Activated CD8-positive, alpha-beta memory T cell treated with anti-CD3 and anti-CD28 coated beads for 36 hours (primary cell): Measurements from ENCODE around the gene P2RY6. TPM values are rescaled to one million over a fixed set of nuclear protein-coding genes. Genes with fewer than 3 reads are reported as not detected.

ENCODE experiments used
- CTCF ChIA-PET: fragments of 350-600 bp; sonication (Branson Sonifier 250); formaldehyde crosslinking; loops from one replicate; lab custom pipeline; 2021; ENCODE audit warnings: antibody characterized with exemption; lab: Charles Lee
- POLR2A ChIA-PET: fragments of 350-600 bp; sonication (Branson Sonifier 250); formaldehyde crosslinking; loops from one replicate; lab custom pipeline; 2021; ENCODE audit warnings: antibody characterized with exemption; lab: Charles Lee
- total RNA-seq, 2 experiments: library from RNA; stranded (reverse); gene quantifications; one replicate each; pipeline ENCODE4 v1.2.3, GENCODE V29; 2021

Gene P2RY6
- total RNA-seq, 2 experiments from 2014 or later = not detected

DNA sequence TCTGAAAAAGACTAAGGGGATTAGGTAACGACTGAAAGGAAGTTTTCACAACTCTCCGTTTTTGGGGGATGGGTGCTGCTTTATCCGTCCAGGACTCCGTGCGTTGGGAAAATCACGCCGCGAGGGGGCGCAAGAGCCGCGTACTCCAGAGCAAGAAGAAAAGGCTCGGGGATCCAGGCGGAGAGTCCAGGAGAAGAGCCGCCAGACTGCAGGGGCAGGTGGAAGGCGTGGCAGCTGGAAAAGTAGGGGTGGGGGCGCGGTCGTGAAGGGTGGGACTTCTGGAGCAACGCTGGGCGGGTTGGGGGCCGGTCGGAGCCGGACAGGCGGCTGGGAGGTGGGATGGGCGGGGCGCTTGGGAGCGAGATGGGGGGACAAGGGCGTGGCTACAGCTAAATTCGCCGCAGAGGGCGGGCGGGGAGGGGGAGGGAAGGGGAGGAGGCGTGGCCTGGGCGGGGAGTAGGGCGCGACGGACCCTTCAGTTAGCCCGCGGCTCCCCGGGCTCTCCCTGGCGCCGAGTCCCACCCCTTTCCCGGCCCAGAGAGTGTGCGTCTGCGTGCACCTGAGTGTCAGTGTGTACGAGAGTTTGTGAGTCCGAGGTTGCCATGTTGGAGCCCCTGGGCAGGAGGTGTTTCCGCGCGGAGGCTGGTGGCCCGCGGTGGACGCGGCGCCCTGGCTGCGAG lies 35.3 kb downstream of the P2RY6 start:
- ChIA-PET CTCF (interaction anchor here (0.7 to 4.6 kb wide), 11 partner anchors 10 to 353 kb away, joined by 3 to 73 read pairs (median 9); no protein-coding TSS in a partner anchor), POLR2A (interaction anchor here (0.5 to 0.6 kb wide), 2 partner anchors 412 to 445 kb away, joined by 3 to 4 read pairs; no protein-coding TSS in a partner anchor)

- POLR2A ChIA-PET = no interaction called here
- CTCF ChIA-PET = interaction anchor here (0.6 to 4.6 kb wide), 10 partner anchors 13 to 419 kb away, joined by 3 to 73 read pairs (median 7); no protein-coding TSS in a partner anchor
Measured at GRCh38 chr11:73308003-73308960, 36.1 kb downstream of the P2RY6 start, which contains the start of gene ARHGEF17. TSS of gene ARHGEF17 (plus strand) at chr11:73308276. CDS start at chr11:73308639, 363 bp downstream.

DNA sequence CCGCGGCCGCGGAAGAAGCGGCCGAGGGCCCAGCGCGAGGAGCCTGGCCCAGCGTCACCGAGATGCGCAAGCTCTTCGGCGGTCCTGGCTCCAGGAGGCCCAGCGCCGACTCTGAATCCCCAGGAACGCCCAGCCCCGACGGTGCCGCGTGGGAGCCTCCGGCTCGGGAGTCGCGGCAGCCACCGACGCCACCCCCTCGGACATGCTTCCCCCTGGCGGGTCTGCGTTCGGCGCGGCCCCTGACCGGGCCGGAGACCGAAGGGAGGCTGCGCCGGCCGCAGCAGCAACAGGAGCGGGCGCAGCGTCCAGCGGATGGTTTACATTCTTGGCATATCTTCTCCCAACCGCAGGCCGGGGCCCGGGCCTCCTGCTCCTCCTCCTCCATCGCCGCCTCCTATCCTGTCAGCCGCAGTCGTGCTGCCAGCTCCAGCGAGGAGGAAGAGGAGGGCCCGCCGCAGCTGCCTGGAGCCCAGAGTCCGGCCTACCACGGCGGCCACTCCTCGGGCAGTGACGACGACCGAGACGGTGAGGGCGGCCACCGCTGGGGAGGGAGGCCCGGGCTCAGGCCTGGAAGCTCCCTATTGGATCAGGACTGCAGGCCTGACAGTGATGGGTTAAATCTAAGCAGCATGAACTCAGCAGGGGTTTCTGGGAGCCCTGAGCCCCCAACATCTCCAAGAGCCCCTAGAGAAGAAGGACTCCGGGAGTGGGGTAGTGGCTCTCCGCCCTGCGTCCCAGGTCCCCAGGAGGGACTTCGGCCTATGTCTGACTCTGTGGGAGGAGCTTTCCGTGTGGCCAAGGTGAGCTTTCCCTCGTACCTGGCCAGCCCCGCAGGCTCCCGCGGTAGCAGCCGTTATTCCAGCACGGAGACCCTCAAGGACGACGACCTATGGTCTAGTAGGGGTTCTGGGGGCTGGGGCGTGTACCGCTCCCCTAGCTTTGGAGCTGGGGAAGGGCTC lies 37.1 kb downstream of the P2RY6 start:
- ChIA-PET POLR2A (no interaction called here), CTCF (interaction anchor here (0.6 to 4.6 kb wide), 4 partner anchors 18 to 418 kb away, joined by 3 to 73 read pairs (median 4); no protein-coding TSS in a partner anchor)

GRCh38 chr11:73310076-73310475 lies 37.9 kb downstream of the P2RY6 start:
- ChIA-PET POLR2A (no interaction called here), CTCF (interaction anchor here (4.6 kb wide), 1 partner anchor 26 kb away, joined by 73 read pairs; no protein-coding TSS in a partner anchor)

DNA sequence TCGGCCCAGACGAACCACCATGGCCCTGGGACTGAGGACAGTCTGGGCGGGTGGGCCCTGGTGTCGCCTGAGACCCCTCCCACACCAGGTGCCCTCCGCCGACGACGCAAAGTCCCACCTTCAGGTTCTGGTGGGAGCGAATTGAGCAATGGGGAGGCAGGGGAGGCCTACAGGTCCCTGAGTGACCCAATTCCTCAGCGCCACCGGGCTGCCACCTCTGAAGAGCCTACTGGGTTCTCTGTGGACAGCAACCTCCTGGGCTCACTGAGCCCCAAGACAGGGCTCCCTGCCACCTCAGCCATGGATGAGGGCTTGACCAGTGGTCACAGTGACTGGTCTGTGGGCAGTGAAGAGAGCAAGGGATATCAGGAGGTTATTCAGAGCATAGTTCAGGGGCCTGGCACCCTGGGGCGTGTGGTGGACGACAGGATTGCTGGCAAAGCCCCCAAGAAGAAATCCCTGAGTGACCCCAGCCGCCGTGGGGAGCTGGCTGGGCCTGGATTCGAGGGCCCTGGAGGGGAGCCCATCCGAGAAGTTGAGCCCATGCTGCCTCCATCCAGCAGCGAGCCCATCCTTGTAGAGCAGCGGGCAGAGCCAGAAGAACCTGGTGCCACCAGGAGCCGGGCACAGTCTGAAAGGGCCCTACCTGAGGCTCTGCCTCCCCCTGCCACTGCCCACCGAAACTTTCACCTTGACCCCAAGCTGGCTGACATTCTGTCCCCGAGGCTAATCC lies 38.7 kb downstream of the P2RY6 start:
- POLR2A ChIA-PET = no interaction called here
- CTCF ChIA-PET = interaction anchor here (4.6 kb wide), 1 partner anchor 26 kb away, joined by 73 read pairs; no protein-coding TSS in a partner anchor

DNA sequence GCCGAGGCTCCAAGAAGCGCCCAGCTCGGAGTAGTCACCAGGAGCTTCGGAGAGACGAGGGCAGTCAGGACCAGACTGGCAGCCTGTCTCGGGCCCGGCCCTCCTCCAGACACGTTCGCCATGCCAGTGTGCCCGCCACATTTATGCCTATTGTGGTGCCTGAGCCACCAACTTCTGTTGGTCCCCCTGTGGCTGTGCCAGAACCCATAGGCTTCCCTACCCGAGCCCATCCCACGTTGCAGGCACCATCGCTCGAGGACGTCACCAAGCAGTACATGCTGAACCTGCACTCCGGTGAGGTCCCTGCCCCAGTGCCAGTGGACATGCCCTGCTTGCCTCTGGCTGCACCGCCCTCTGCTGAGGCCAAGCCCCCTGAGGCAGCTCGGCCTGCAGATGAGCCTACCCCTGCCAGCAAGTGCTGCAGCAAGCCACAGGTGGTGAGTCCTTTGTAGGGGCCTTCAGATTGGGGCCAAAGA lies 39.3 kb downstream of the P2RY6 start:
- ChIA-PET POLR2A (no interaction called here), CTCF (no interaction called here)

- POLR2A ChIA-PET = no interaction called here
- CTCF ChIA-PET = no interaction called here
Measured at GRCh38 chr11:73312036-73312435, 39.9 kb downstream of the P2RY6 start.

GRCh38 chr11:73312851-73313327 lies 40.8 kb downstream of the P2RY6 start:
- ChIA-PET POLR2A (no interaction called here), CTCF (interaction anchor here (0.9 kb wide), 1 partner anchor 23 kb away, joined by 4 read pairs; no protein-coding TSS in a partner anchor)

DNA sequence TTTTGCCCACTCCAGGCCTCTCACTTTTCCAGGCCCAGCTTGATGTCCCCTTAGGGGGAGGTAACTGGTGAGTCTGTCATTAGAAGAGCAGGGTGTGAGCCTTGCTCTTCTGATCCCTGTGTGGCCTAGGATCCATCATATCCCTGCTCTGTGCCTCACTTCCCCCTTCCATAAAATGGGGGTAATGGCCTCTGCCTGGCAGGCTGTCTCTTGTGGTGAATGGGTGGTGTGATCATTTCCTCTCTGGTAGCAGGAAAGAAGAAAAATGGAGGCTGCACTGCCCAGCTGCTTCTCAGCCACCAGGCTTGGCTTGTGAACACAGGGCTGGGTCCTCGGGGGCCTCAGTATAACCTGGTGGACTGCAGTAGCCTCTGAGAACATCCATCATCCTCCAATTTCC lies 41.5 kb downstream of the P2RY6 start:
- ChIA-PET CTCF (interaction anchor here (0.9 kb wide), 1 partner anchor 22 kb away, joined by 4 read pairs; no protein-coding TSS in a partner anchor), POLR2A (no interaction called here)

GRCh38 chr11:73314117-73314961 lies 42.2 kb downstream of the P2RY6 start:
- CTCF ChIA-PET = interaction anchor here (0.7 kb wide), 1 partner anchor 19 kb away, joined by 3 read pairs; no protein-coding TSS in a partner anchor
- POLR2A ChIA-PET = no interaction called here

DNA sequence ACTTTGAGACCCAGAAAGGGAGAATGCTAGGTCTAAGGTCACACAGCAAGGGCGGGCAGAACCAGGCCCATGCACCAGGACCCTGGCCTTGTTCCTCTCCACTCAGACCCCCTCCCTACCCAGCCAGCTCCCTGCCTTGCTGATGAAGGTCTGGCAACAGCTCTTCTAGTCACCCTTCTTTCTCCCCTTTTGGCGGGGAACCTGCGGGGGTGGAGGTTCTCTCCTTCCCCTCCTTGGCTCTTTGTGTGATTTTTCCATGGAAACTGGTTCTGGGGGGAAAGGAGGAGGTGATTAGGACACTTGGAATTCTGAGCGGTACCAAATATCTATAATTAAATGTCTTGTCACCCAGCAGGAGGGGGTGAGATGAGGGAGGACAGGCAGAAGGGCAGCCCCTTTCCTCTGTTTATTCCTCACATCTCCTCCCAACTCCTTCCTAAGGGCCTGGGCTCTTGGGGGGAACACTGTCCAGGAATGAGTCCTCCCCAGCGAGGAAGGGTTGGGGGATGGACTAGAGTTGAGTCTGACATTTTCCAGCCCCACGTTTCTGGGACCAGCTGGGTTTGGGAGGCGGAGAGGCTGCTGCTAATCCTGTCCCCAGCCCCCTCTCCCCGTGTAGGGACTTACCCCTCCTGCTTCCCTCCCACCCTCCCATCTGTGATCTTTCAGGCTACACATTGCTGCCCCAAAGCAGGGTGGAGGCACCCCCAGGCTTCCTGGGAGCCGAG lies 43.3 kb downstream of the P2RY6 start:
- ChIA-PET CTCF (interaction anchor here (0.7 to 1.1 kb wide), 2 partner anchors 20 to 21 kb away, joined by 3 to 5 read pairs; no protein-coding TSS in a partner anchor), POLR2A (no interaction called here)

DNA sequence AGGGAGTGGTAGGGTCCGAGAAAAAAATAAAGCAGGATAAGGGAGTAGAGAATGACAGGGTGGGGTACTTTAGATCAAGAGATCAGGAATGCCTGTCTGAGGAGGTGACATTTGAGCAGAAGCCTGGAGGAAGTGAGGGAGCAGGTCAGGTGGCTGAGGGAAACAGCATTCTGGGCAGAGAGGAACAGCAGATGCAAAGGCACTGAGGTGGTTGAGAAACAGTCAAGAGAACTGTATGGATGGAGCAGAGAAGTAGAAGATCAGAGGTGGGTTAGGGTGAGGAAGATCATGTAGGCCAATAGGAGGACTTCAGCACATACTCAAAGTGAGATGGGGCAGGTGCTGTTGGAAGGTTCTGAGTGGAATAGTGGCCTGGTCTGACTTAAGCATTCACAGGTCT lies 44.3 kb downstream of the P2RY6 start:
- CTCF ChIA-PET = no interaction called here
- POLR2A ChIA-PET = no interaction called here

- ChIA-PET CTCF (interaction anchor here (0.7 to 0.9 kb wide), 2 partner anchors 11 to 18 kb away, joined by 3 read pairs; no protein-coding TSS in a partner anchor), POLR2A (no interaction called here)
Measured at GRCh38 chr11:73317373-73317772, 45.2 kb downstream of the P2RY6 start.

DNA sequence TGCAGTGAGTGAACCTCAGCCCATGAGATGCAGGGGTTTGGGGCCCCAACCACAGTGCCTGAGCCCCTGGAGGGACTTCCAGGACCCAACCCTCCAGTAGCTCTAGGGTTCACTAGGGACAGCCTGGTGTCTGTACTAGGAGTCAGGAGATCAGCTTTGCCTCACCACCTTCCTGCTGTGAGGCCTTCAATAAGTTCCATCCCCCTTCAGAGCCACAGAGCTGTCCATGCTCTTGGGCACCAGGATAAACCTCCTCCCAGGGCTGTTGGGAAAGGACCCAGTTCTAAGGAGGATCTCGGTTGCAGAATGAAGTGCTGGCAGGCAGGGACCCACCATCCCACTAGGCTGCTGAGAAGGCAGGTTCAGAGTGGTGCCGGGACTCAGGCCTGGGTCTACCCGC lies 45.7 kb downstream of the P2RY6 start:
- CTCF ChIA-PET = interaction anchor here (0.7 kb wide), 1 partner anchor 11 kb away, joined by 3 read pairs; no protein-coding TSS in a partner anchor
- POLR2A ChIA-PET = no interaction called here

DNA sequence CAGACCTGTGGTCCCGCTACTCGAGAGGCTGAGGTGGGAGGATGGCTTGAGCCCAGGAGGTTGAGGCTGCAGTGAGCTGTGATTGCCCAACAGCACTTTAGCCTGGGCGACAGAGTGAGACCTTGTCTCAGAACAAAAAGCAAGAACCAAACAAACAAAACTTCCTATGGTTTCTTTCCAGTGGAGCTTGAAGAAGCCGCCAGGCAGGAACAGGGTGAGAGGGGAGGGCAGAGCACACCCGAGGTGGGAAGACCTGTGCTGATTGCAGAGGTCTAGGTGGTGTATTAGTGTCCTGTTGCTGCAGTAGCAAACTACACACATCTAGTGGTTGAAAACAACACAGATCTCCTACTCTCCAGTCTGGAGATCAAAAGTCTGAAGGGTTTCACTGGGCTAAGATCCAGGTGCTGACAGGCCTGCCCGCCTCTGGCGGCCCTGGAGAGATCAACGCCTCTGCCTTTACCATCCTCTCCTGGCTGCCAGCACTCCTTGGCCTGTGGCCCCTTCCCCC lies 46.4 kb downstream of the P2RY6 start:
- ChIA-PET CTCF (interaction anchor here (0.6 kb wide), 1 partner anchor 430 kb away, joined by 5 read pairs; no protein-coding TSS in a partner anchor), POLR2A (no interaction called here)
